OCI-LY7 (cell line): Measurements from ENCODE around the gene CFAP57.

Experiments used
- EZH2phosphoT487 ChIP-seq: fragments of 200-600 bp; sonication (generic); IDR thresholded peaks from 2 replicates; pipeline ENCODE4 v1.6.1; 2018; ENCODE audit warnings: low read depth, borderline replicate concordance, mild to moderate bottlenecking, mixed run types, antibody characterized with exemption, low read length, moderate library complexity, mixed read lengths
- TF ChIP-seq, protein P1 (sequence below): fragments of 200-600 bp; sonication (generic); conservative IDR thresholded peaks from 2 replicates; pipeline ENCODE4 v1.5.1; 2014; ENCODE audit warnings: mild to moderate bottlenecking, antibody characterized with exemption, low read length, moderate library complexity, mixed read lengths

DNA sequence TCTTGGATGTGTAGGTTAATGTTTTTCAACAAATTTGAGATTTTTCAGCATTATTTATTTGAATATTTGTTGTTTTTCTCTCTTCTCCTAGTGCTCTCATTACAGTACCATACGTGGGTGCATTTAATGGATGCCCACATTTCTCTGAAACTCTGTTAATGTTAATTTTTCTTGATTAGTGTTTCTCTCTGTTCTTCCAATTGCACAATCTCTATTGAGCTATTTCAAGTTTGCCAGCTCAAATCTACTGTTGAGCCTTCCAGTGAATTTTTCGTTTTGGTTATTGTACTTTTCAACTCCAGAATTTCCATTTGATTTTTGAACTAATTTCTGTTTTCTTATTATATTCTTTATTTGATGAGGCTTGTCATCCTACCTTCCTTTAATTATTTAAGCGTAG lies 31.7 kb downstream of the CFAP57 start:
- TF ChIP-seq, protein P1, sequence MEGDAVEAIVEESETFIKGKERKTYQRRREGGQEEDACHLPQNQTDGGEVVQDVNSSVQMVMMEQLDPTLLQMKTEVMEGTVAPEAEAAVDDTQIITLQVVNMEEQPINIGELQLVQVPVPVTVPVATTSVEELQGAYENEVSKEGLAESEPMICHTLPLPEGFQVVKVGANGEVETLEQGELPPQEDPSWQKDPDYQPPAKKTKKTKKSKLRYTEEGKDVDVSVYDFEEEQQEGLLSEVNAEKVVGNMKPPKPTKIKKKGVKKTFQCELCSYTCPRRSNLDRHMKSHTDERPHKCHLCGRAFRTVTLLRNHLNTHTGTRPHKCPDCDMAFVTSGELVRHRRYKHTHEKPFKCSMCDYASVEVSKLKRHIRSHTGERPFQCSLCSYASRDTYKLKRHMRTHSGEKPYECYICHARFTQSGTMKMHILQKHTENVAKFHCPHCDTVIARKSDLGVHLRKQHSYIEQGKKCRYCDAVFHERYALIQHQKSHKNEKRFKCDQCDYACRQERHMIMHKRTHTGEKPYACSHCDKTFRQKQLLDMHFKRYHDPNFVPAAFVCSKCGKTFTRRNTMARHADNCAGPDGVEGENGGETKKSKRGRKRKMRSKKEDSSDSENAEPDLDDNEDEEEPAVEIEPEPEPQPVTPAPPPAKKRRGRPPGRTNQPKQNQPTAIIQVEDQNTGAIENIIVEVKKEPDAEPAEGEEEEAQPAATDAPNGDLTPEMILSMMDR: no peak
- no peak for TF ChIP-seq EZH2phosphoT487
